Ectodermal cell (in vitro differentiated cells): Measurements from ENCODE around the gene PLCZ1. TPM values are rescaled to one million over a fixed set of nuclear protein-coding genes. Genes with fewer than 3 reads are reported as not detected.
"Not testable (repeated sequence)": the region's sequence is repeated elsewhere in the genome, so short reads cannot be mapped to it uniquely, and the experiment has no call there.

Experiments used
- H3K27ac ChIP-seq: 2 replicates; pipeline ENCODE4 v1.7.0; 2013; ENCODE audit warnings: mild to moderate bottlenecking, low read depth, low read length; ENCODE audit not compliant: insufficient read depth, poor library complexity, severe bottlenecking
- H3K27me3 ChIP-seq: 2 replicates; pipeline ENCODE4 v1.7.0; 2013; ENCODE audit warnings: mild to moderate bottlenecking, low read length; ENCODE audit not compliant: insufficient read depth, control insufficient read depth, poor library complexity, severe bottlenecking
- H3K36me3 ChIP-seq: one replicate; pipeline ENCODE4 v1.7.0; 2013; ENCODE audit warnings: low read length; ENCODE audit not compliant: control insufficient read depth, insufficient read depth
- H3K4me1 ChIP-seq: one replicate; pipeline ENCODE4 v1.7.0; 2013; ENCODE audit warnings: low read length; ENCODE audit not compliant: control insufficient read depth, insufficient read depth
- H3K4me3 ChIP-seq: 2 replicates; pipeline ENCODE4 v1.7.0; 2013; ENCODE audit warnings: low read depth, low read length, control low read depth; ENCODE audit not compliant: insufficient read depth
- H3K9me3 ChIP-seq: 2 replicates; pipeline ENCODE4 v1.7.0; 2013; ENCODE audit warnings: mild to moderate bottlenecking, low read length, moderate library complexity; ENCODE audit not compliant: control insufficient read depth
- WGBS, 2 experiments: methylation state at CpG; one replicate each; pipeline ENCODE4 v1.1.7; 2013; ENCODE audit warnings: missing lambda C conversion rate in 2 of 2; 5-methylcytosine and 5-hydroxymethylcytosine counted together
- polyA plus RNA-seq, 4 experiments: library from polyadenylated mRNA; stranded (reverse); fragments of 50-300 nt; gene quantifications; one replicate each; pipeline ENCODE4 v1.2.3, GENCODE V29; 2013

The PLCZ1 gene
- polyA plus RNA-seq (2013, experiment 1 of 4): not detected
- polyA plus RNA-seq (2013, experiment 2 of 4): not detected
- polyA plus RNA-seq (2013, experiment 3 of 4): not detected
- polyA plus RNA-seq (2013, experiment 4 of 4): not detected

DNA sequence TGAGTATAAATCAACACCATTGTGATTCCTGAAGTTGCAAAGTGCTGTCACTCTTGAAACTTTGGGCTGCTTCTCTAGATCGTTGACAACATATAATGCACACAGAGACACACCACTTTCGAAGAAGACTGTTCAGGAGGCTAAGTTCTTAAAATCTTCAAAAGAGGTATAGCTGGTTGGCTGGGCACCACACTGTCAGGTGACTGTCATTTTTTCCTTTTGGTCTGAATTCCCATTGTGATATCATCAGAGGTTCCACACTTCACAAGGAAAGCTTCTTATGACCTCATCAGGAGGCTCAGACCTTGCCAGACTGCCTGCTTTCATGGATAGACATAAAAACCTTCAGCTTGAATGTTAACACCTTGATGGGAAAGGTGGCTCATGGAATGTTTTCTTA, at the start of gene PLCZ1, which contains the start of gene CAPZA3:
PLCZ1 (minus strand) TSS at position 194 of the 400 bp plus-strand sequence. CDS start 641 bp downstream, outside the sequence.
CAPZA3 (plus strand) TSS at position 301 of the 400 bp plus-strand sequence. CDS start 150 bp downstream, outside the sequence.
- Histone ChIP-seq H3K9me3 (peaks cover 2% of the 10 kb centered on the region), H3K36me3 (no peaks in the 10 kb centered on the region), H3K27ac (no peak within 1 kb of the TSS), H3K27me3 (no peaks in the 10 kb centered on the region), H3K4me1 (no peaks in the 10 kb centered on the region), H3K4me3 (no peak within 1 kb of the TSS)
- WGBS, 2 experiments: 94 to 95% methylated on average over 2 of the region's 2 CpGs

GRCh38 chr12:18785465-18785864, 47.7 kb upstream of the PLCZ1 start:
- H3K4me3 ChIP-seq, H3K27ac ChIP-seq, H3K4me1 ChIP-seq, H3K36me3 ChIP-seq, H3K9me3 ChIP-seq, H3K27me3 ChIP-seq: not testable (repeated sequence)
- WGBS, 2 experiments: 95 to 97% methylated on average over 8 of the region's 8 CpGs

DNA sequence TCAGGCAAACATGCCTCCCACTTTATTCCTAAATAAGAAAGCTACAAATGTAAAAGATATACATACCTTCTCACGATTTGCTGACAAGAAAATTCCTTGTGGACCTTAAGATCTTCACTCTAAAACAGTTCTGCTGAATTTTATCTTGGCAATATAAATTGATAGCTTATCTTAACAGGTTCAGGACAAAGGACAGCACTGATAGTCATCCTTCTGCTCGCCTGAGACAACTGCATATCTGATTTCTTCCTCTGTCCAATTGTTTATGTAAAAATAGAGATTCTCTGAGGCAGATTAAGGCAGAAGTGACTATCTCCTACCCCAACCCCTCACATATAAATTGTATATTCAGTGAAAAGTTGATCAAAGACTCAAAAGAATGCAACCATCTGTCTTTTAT, 45.0 kb upstream of the PLCZ1 start:
- Histone ChIP-seq H3K36me3 (no peaks in the 10 kb centered on the region), H3K9me3 (no peaks in the 10 kb centered on the region), H3K27me3 (no peaks in the 10 kb centered on the region), H3K27ac (no peak overlapping the region), H3K4me1 (no peaks in the 10 kb centered on the region), H3K4me3 (no peak overlapping the region)
- 58 to 60% methylated on average over 2 of the region's 2 CpGs for WGBS, 2 experiments

DNA sequence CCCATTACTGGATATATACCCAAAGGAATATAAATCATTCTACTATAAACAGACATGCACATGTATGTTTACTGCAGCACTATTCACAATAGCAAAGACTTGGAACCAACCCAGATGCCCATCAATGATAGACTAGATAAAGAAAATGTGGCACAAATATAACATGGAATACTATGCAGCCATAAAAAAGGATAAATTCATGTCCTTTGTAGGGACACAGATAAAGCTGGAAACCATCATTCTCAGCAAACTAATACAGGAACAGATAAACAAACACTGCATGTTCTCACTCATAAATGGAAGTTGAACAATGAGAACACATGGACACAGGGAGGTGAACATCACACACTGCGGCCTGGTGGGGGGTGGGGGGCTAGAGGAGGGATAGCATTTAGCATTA, 28.7 kb upstream of the PLCZ1 start:
- not testable (repeated sequence) for H3K36me3 ChIP-seq, H3K27me3 ChIP-seq, H3K4me1 ChIP-seq, H3K27ac ChIP-seq, H3K9me3 ChIP-seq, H3K4me3 ChIP-seq
- 72 to 93% methylated on average over 1 of the region's 1 CpG for WGBS, 2 experiments

DNA sequence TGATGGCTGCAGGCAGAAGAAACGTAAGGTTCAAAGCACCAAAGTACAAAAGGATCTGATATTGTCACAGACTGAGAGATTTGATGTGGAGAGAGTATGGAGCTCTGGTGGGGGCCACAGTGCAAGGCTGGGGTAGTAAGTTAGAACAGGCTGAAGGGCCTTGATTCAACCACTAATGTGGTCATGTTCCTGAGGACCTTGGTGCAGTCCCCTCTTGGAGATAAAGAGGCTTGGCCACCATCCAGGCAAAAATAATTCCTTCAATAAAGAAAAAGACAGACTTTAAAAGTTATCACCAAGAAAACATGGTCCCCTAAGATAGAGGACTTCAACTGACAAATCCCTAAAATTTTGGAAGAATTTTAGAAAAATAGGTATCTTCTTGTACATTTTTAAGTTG, 17.5 kb upstream of the PLCZ1 start:
- no peak overlapping the region for H3K27ac ChIP-seq
- 95 to 96% methylated on average over 1 of the region's 1 CpG for WGBS, 2 experiments
- H3K4me3 ChIP-seq: no peak overlapping the region
- H3K4me1 ChIP-seq: peaks cover 26% of the 10 kb centered on the region
- no peaks in the 10 kb centered on the region for H3K36me3 ChIP-seq
- H3K9me3 ChIP-seq: no peaks in the 10 kb centered on the region
- no peaks in the 10 kb centered on the region for H3K27me3 ChIP-seq

GRCh38 chr12:18754124-18754707, 16.4 kb upstream of the PLCZ1 start:
- no peak overlapping the region for H3K27ac ChIP-seq
- no peak overlapping the region for H3K4me3 ChIP-seq

DNA sequence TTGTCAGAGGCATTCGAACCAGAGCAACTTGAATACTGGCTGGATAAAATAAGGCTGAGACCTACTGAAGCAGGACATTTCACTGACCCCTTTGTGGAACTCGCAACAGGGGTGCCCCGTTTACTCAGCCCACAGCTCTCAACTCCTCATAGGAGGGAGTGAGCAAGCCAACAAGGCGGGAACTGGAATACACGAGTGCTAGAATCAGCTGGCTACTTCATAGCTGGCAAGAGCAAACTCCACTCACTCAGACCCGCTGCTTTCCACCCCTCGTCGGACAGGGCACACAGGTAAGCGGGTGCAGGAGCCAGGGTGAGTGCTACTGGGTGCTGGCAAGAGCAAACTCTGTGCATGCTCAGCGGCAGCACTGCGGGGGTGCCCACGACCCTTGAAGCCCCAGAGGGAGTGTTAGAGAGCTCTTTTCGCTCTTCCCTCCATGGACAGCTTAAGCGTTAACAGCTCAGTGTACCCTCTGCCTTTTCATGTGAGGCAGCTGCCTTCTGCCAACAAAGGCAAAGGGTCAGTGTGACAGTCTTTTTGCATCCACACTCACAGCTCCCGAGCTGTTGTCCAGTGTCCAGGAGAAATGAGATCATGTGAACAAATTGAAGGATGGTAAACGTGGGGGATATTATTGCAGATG, 15.8 kb upstream of the PLCZ1 start:
- Histone ChIP-seq H3K4me3 (no peak overlapping the region), H3K4me1 (peaks cover 26% of the 10 kb centered on the region), H3K27ac (peak overlapping the region; percentile 86), H3K36me3 (no peaks in the 10 kb centered on the region), H3K9me3 (no peaks in the 10 kb centered on the region), H3K27me3 (no peaks in the 10 kb centered on the region)
- 50 to 62% methylated on average over 16 of the region's 16 CpGs for WGBS, 2 experiments

More at GRCh38 chr12:18754124-18754707, 16.4 kb upstream of the PLCZ1 start:
- Histone ChIP-seq H3K36me3 (no peaks in the 10 kb centered on the region), H3K4me1 (peaks cover 26% of the 10 kb centered on the region), H3K27me3 (no peaks in the 10 kb centered on the region), H3K9me3 (no peaks in the 10 kb centered on the region)
- 65 to 68% methylated on average over 5 to 6 of the region's 6 CpGs for WGBS, 2 experiments

DNA sequence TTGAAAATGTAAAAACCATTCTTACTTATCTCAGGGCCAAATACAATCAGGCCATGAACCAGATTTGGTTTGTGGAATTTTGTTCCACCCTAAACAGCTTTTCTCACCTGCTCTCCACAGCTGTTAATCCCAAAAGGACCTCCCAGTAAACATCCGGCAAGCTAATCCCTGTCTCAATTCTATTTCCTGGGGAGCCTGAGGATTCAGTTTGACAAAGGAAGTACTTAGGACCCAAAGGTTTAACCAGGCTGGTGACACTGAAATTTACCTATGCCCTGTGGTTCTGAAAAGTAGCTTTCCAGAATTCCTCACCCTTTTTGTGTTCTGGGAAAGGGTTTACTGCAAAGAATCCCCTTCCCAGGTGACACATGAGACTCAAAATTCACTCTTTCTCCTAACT, 15.1 kb upstream of the PLCZ1 start:
- peaks cover 26% of the 10 kb centered on the region for H3K4me1 ChIP-seq
- no peaks in the 10 kb centered on the region for H3K9me3 ChIP-seq
- H3K27me3 ChIP-seq: no peaks in the 10 kb centered on the region
- no peaks in the 10 kb centered on the region for H3K36me3 ChIP-seq
- H3K4me3 ChIP-seq: no peak overlapping the region
- H3K27ac ChIP-seq: peak overlapping the region; percentile 86
- WGBS, 2 experiments: 18 to 22% methylated on average over 1 of the region's 1 CpG

DNA sequence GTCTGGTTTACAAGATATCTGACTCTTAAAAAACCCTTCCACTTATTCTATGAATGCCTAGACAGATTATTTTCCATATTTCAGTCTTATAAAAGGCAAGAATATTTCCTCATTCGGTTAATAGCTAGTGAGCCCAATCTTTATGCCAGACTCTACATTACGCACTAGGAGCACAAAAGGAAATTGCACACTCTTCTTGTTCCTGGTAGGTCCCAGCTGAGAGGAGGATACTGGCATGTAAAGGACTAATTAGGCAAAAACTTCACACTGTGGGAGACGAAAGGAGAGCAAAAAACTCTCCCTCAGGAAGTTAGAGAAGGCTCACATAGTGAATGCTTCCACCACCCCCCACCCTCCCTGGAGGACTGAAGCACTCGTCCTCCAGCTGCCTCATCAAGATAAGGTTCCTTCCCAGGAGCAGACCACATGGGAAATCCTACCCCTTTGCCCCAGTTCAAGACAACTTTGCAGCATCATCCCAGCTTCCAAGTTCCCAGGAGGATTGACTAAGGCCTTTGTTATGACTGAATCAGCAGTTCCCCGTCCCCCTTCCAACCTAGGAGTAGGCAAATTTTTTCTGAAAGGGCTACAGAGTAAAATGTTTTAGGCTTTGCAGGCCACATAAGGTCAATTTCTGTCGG, 14.6 kb upstream of the PLCZ1 start:
- WGBS, 2 experiments: 41 to 45% methylated on average over 6 of the region's 6 CpGs
- no peaks in the 10 kb centered on the region for H3K27me3 ChIP-seq
- peak overlapping the region; percentile 86 for H3K27ac ChIP-seq
- H3K9me3 ChIP-seq: no peaks in the 10 kb centered on the region
- H3K36me3 ChIP-seq: no peaks in the 10 kb centered on the region
- H3K4me1 ChIP-seq: peaks cover 26% of the 10 kb centered on the region
- H3K4me3 ChIP-seq: no peak overlapping the region

DNA sequence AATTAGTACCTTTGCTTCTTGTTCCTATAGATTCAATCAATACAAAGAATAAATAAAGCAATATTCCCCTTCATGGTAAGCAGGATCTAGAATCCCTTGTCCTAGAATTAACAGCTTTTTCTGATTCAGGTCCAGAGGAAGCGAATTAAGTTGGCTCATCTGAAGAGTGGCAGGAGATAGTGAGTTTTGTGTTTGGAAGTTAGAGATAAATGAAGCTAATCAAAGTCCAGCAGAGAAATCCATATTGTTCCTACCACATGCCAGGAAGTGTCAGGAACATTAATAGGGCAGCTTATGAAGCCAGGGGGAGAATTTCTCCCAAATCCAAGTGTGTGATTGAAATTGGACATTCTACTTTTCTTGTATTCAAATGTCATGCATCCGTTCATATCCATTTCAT, 14.1 kb upstream of the PLCZ1 start:
- Histone ChIP-seq H3K27ac (no peak overlapping the region), H3K36me3 (no peaks in the 10 kb centered on the region), H3K4me3 (no peak overlapping the region), H3K9me3 (no peaks in the 10 kb centered on the region), H3K27me3 (no peaks in the 10 kb centered on the region), H3K4me1 (peaks cover 26% of the 10 kb centered on the region)
- 94 to 100% methylated on average over 2 of the region's 2 CpGs for WGBS, 2 experiments
